Parathyroid adenoma (tissue), 2 donors: Measurements from ENCODE around the gene PRKCH.

Experiments
- H2AFZ ChIP-seq: fragments of 300-600 bp; sonication (generic); one replicate; pipeline ENCODE4 v1.7.0; 2017; ENCODE audit warnings: antibody characterized with exemption, mild to moderate bottlenecking
- H3K27ac ChIP-seq: fragments of 300-600 bp; sonication (generic); one replicate; pipeline ENCODE4 v1.7.0; 2017
- H3K27me3 ChIP-seq: fragments of 300-600 bp; sonication (generic); one replicate; pipeline ENCODE4 v1.7.0; 2017; ENCODE audit warnings: low read length; ENCODE audit not compliant: control insufficient read depth, insufficient read depth
- H3K36me3 ChIP-seq: fragments of 300-600 bp; sonication (generic); one replicate; pipeline ENCODE4 v1.7.0; 2017; ENCODE audit warnings: low read length; ENCODE audit not compliant: control insufficient read depth, insufficient read depth
- H3K4me1 ChIP-seq: fragments of 300-600 bp; sonication (generic); one replicate; pipeline ENCODE4 v1.7.0; 2017; ENCODE audit warnings: control low read depth
- H3K4me2 ChIP-seq: fragments of 300-600 bp; sonication (generic); one replicate; pipeline ENCODE4 v1.7.0; 2017; ENCODE audit warnings: low read length
- H3K4me3 ChIP-seq: fragments of 300-600 bp; sonication (generic); one replicate; pipeline ENCODE4 v1.7.0; 2017; ENCODE audit warnings: low read depth, low read length
- H3K79me2 ChIP-seq: fragments of 300-600 bp; sonication (generic); one replicate; pipeline ENCODE4 v1.7.0; 2017; ENCODE audit warnings: control low read depth
- H3K9ac ChIP-seq: fragments of 300-600 bp; sonication (generic); one replicate; pipeline ENCODE4 v1.7.0; 2017; ENCODE audit warnings: mild to moderate bottlenecking
- H3K9me3 ChIP-seq: fragments of 300-600 bp; sonication (generic); one replicate; pipeline ENCODE4 v1.7.0; 2017; ENCODE audit warnings: low read length; ENCODE audit not compliant: control insufficient read depth
- TF ChIP-seq, protein P1 (sequence below): fragments of 300-600 bp; sonication (generic); IDR thresholded peaks from one replicate; pipeline ENCODE4 v1.7.0; 2017; ENCODE audit warnings: antibody characterized with exemption, mild to moderate bottlenecking
- donor health status: primary hyperparathyroidism.

PRKCH gene

GRCh38 chr14:61515436-61516117 is 194.2 kb downstream of the PRKCH start:
- peak overlapping the region; percentile 1 for H3K27ac ChIP-seq
- peaks cover 45% of the 10 kb centered on the region for H3K4me1 ChIP-seq
- TF ChIP-seq, protein P1, sequence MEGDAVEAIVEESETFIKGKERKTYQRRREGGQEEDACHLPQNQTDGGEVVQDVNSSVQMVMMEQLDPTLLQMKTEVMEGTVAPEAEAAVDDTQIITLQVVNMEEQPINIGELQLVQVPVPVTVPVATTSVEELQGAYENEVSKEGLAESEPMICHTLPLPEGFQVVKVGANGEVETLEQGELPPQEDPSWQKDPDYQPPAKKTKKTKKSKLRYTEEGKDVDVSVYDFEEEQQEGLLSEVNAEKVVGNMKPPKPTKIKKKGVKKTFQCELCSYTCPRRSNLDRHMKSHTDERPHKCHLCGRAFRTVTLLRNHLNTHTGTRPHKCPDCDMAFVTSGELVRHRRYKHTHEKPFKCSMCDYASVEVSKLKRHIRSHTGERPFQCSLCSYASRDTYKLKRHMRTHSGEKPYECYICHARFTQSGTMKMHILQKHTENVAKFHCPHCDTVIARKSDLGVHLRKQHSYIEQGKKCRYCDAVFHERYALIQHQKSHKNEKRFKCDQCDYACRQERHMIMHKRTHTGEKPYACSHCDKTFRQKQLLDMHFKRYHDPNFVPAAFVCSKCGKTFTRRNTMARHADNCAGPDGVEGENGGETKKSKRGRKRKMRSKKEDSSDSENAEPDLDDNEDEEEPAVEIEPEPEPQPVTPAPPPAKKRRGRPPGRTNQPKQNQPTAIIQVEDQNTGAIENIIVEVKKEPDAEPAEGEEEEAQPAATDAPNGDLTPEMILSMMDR = no peak
- no peaks in the 10 kb centered on the region for H3K79me2 ChIP-seq
- no peaks in the 10 kb centered on the region for H3K36me3 ChIP-seq
- H2AFZ ChIP-seq = peak overlapping the region; percentile 2
- no peak overlapping the region for H3K9ac ChIP-seq
- H3K4me3 ChIP-seq = no peak overlapping the region
- no peaks in the 10 kb centered on the region for H3K9me3 ChIP-seq
- H3K4me2 ChIP-seq = no peak overlapping the region
- H3K27me3 ChIP-seq = no peaks in the 10 kb centered on the region

GRCh38 chr14:61516118-61516743 is 194.9 kb downstream of the PRKCH start:
- Histone ChIP-seq H2AFZ (no peak overlapping the region), H3K9me3 (no peaks in the 10 kb centered on the region), H3K27me3 (no peaks in the 10 kb centered on the region), H3K9ac (no peak overlapping the region), H3K36me3 (no peaks in the 10 kb centered on the region), H3K4me3 (no peak overlapping the region), H3K4me2 (no peak overlapping the region), H3K4me1 (peaks cover 39% of the 10 kb centered on the region), H3K79me2 (no peaks in the 10 kb centered on the region), H3K27ac (no peak overlapping the region)
- TF ChIP-seq, protein P1 = no peak

DNA sequence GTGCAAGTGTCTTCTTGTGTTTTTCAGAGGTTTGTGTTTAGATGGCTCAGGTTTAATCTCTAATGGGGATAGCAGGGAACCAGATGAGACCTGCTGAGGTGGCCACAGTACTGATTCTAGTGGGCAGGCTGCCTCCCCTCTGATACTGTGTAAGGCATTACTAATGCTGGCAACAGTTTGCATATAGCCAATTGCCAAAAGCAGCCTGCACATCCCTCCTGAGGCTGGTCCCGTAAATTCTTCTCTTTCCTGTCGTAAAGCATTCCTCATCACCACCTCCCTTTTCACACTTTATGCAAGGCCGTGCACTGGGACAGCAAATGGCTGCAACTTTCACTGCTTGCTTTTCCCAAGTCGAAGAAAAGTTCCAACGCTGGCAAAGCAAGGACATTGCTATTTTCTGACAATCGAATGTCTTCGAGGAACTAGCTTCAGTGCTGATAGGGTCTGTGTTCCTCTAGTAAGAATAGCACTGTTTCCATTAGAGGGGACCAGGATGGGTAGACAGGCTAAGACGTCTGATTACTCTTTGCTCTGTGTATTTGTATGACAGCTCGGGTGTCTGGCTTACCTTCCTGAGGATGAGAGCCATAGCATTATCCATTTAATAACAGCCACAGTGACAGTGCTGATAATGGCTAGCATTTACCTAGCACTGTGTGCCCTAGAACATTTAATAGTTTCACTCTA is 195.7 kb downstream of the PRKCH start:
- no peak overlapping the region for H3K4me2 ChIP-seq
- H2AFZ ChIP-seq = no peak overlapping the region
- H3K27ac ChIP-seq = peak overlapping the region; percentile 27
- H3K4me3 ChIP-seq = no peak overlapping the region
- H3K36me3 ChIP-seq = no peaks in the 10 kb centered on the region
- H3K79me2 ChIP-seq = no peaks in the 10 kb centered on the region
- H3K9me3 ChIP-seq = no peaks in the 10 kb centered on the region
- TF ChIP-seq, protein P1 = no peak
- peaks cover 31% of the 10 kb centered on the region for H3K4me1 ChIP-seq
- H3K27me3 ChIP-seq = no peaks in the 10 kb centered on the region
- H3K9ac ChIP-seq = no peak overlapping the region

DNA sequence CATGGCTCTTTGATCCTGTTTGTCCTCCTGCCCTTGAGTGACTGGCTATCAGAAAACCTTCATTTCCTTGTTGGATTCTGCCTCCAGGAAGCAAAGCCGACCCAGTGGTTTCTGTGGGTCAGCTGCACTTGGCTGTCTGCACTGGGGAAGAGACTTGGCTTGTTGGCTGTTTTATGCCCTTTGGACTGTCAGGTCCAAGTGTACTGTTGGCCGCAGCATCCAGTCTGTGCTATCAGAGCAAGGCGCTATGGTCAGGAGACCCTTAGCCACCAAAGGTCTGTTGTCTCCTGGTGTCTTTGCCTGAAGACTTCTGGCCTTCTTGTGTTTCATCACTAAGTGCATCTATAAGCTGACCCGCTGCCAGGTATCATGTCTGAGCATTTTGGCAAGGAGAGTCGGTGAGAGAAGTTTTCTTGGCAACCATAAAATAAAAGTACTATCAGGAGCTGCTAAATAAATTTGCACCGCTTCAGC is 196.6 kb downstream of the PRKCH start:
- Histone ChIP-seq H3K4me1 (peaks cover 29% of the 10 kb centered on the region), H3K27me3 (no peaks in the 10 kb centered on the region), H3K79me2 (no peaks in the 10 kb centered on the region), H2AFZ (peak overlapping the region; percentile 44), H3K4me2 (no peak overlapping the region), H3K4me3 (no peak overlapping the region), H3K36me3 (no peaks in the 10 kb centered on the region), H3K9ac (no peak overlapping the region), H3K9me3 (no peaks in the 10 kb centered on the region), H3K27ac (peak overlapping the region; percentile 27)
- TF ChIP-seq, protein P1 = no peak
